Thyroid gland (tissue), 4 donors: ENCODE results near the gene EYS. TPM values are rescaled to one million over a fixed set of nuclear protein-coding genes. Genes with fewer than 3 reads are reported as not detected.

Experiments used
- DNase-seq, 2 donors: peaks; one replicate each; pipeline ENCODE4 v3.0.0-alpha.2; 2019
- H3K27ac ChIP-seq, 3 donors: fragments of 200-600 bp; sonication (generic); 1 replicate in 2 of 3; 2 replicates in 1 of 3; pipeline ENCODE4 v1.5.1; 2016 to 2019; ENCODE audit warnings: mild to moderate bottlenecking in 1 of 3, moderate library complexity in 1 of 3
- H3K27me3 ChIP-seq: fragments of 200-600 bp; sonication (generic); one replicate; pipeline ENCODE4 v1.5.1; 2019
- H3K36me3 ChIP-seq, 2 donors: fragments of 200-600 bp; sonication (generic); one replicate each; pipeline ENCODE4 v1.5.1; 2016 to 2019
- H3K4me1 ChIP-seq, 2 donors: fragments of 200-600 bp; sonication (generic); one replicate each; pipeline ENCODE4 v1.5.1; 2017 to 2019
- H3K4me3 ChIP-seq, 3 donors: fragments of 200-600 bp; sonication (generic); replicated peaks in 1 of 3; 1 replicate in 2 of 3; 2 replicates in 1 of 3; pipeline ENCODE4 v1.5.1; 2016; ENCODE audit warnings: mild to moderate bottlenecking in 1 of 3
- H3K9me3 ChIP-seq: fragments of 200-600 bp; sonication (generic); one replicate; pipeline ENCODE4 v1.5.1; 2017
- POLR2A ChIP-seq, 2 donors: fragments of 450-650 bp; IDR thresholded peaks; one replicate each; pipeline ENCODE4 v1.6.1; 2017; ENCODE audit warnings: antibody characterized with exemption in 2 of 2, mild to moderate bottlenecking in 2 of 2, moderate library complexity in 1 of 2
- WGBS, 2 donors: methylation state at CpG; one replicate each; pipeline ENCODE4 v1.1.5; 2017; 5-methylcytosine and 5-hydroxymethylcytosine counted together
- intact Hi-C: fragments of 100-400 bp; cut with DNase I; formaldehyde crosslinking; loops from one replicate; pipeline ENCODE4 v1.15.1; 2023
- total RNA-seq, 4 donors: library from RNA; depleted of rRNA; stranded (reverse); fragments of >200 nt; gene quantifications; one replicate each; pipeline ENCODE4 v1.2.3, GENCODE V29; 2016
- TF ChIP-seq, protein P1 (sequence below), 6 experiments: fragments of 200-600 bp in 3 of 6; fragments of 450-650 bp in 3 of 6; sonication (generic) in 3 of 6; IDR thresholded peaks; one replicate each; pipeline ENCODE4 v1.5.1; 2016 to 2019; ENCODE audit warnings: antibody characterized with exemption in 6 of 6, mild to moderate bottlenecking in 2 of 6, inconsistent platforms in 1 of 6, moderate library complexity in 1 of 6

EYS gene
- total RNA-seq, 4 donors from 2014 or later, result not detected

DNA sequence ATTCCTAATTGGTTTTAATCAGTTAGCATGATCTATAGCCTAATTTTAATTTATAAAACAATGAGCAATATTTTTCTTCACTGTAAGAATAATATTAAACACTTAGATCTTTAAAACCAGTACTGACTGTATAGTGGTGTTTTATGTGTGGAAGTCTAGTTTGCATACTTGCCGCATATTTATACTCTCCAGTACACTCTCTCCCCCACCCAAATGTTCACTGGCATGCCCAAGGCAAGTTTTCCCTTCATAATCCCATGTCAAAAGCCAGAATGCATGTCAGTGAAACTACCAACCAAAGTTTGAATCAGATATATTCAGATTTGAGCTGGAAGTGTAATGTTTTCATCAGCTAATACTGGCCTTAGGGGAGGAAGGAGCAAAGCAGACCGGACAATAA lies 1565.3 kb downstream of the EYS start:
- Histone ChIP-seq H3K27me3 (no peaks in the 10 kb centered on the region), H3K9me3 (no peaks in the 10 kb centered on the region), H3K4me1 (no peaks in the 10 kb centered on the region), H3K36me3 (no peaks in the 10 kb centered on the region), H3K4me3 (no peak overlapping the region), H3K27ac (no peak overlapping the region)
- 91 to 97% methylated on average over 2 of the region's 2 CpGs for WGBS, 2 donors
- TF ChIP-seq, protein P1, sequence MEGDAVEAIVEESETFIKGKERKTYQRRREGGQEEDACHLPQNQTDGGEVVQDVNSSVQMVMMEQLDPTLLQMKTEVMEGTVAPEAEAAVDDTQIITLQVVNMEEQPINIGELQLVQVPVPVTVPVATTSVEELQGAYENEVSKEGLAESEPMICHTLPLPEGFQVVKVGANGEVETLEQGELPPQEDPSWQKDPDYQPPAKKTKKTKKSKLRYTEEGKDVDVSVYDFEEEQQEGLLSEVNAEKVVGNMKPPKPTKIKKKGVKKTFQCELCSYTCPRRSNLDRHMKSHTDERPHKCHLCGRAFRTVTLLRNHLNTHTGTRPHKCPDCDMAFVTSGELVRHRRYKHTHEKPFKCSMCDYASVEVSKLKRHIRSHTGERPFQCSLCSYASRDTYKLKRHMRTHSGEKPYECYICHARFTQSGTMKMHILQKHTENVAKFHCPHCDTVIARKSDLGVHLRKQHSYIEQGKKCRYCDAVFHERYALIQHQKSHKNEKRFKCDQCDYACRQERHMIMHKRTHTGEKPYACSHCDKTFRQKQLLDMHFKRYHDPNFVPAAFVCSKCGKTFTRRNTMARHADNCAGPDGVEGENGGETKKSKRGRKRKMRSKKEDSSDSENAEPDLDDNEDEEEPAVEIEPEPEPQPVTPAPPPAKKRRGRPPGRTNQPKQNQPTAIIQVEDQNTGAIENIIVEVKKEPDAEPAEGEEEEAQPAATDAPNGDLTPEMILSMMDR (IDR thresholded peaks at IDR 0.05), result no peak
- TF ChIP-seq POLR2A (IDR thresholded peaks at IDR 0.05), result no peak
- DNase-seq, result no peak
- intact Hi-C loops, result no loop called here

DNA sequence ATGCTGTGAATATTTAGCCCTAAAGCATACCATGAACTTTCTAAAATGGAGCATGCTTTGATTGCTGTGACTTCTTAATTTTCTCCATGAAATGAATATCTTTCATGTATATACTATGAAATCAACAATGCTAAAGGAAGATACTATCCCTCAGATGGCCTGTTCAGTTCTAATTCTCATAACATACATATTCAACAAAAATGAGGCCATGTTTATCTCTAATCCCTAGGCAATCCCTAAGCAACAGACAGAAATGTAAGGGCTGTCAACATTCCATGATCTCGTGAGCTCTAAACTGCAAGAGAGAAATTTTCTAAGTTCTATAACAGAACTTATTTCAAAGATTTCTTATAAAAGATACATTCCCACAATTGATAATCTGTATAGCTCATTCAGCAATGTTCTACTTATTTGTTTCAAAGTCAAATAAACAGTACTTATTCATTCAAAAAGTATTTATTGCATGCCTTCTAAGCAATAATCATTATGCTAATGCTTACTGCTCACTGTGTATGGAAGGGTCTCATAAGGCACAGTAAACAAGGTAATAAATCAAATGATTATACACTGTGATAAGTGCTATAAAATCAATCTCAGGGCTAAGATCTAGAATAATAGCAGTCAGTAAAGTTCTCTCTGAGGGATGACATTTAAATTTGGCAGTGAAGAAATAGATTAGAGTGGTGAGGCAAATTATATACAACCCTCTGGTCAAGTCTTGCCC lies 1578.6 kb downstream of the EYS start:
- Histone ChIP-seq H3K9me3 (no peaks in the 10 kb centered on the region), H3K27ac (no peak overlapping the region), H3K36me3 (no peaks in the 10 kb centered on the region), H3K4me3 (no peak overlapping the region), H3K27me3 (no peaks in the 10 kb centered on the region), H3K4me1 (no peaks in the 10 kb centered on the region)
- intact Hi-C loops, result no loop called here
- WGBS, 2 donors, result 84% methylated on average over 1 of the region's 1 CpG
- no peak for TF ChIP-seq POLR2A (IDR thresholded peaks at IDR 0.05)
- TF ChIP-seq, protein P1 (IDR thresholded peaks at IDR 0.05), result no peak
- no peak for DNase-seq

DNA sequence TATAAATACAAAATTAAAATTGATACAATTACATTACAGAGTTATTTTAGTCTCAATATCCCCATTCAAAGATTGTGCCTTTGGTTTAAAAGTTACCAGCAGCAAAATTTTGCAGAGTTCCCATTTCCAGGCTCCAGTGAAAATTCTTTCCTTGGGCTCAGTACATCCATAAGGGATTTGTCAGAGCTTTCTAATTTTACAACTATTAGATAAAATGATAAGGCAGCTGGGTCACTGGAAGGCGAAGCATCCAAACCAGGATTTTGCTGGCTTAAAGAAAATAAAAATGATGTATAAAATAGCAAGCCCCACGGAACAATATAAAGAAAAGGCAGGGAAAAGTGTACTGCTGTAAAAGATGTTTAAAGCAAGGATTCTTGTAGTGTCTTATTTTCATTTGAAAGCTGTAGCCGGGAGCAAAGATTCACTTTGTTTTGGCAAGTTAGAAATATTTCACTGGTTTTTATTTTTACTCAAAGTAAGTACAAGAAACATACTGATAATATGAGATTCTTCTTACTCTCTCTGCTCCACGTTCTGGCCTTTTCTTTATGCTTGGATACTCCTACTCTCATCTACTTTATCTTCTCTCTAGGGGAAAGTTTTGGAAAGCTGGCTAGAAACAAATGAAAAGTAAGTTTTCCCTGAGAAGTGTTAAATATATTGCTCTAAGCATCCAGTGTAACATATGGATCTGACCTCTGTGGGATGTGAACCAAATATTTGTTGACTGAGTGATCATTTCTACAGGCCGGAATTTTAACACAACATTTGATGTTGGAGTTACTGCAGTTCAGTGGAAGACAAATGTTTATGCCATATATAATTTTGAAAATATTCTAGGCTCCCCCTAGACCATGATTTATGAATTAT lies 1583.0 kb downstream of the EYS start:
- TF ChIP-seq, protein P1 (IDR thresholded peaks at IDR 0.05), result no peak
- no peak for TF ChIP-seq POLR2A (IDR thresholded peaks at IDR 0.05)
- no peaks in the 10 kb centered on the region for H3K27me3 ChIP-seq
- intact Hi-C loops, result no loop called here
- H3K36me3 ChIP-seq, result no peaks in the 10 kb centered on the region
- no peaks in the 10 kb centered on the region for H3K4me1 ChIP-seq
- H3K9me3 ChIP-seq, result no peaks in the 10 kb centered on the region
- no peak overlapping the region for H3K4me3 ChIP-seq
- DNase-seq, result no peak
- no peak overlapping the region for H3K27ac ChIP-seq
- WGBS, 2 donors, result 60 to 69% methylated on average over 5 of the region's 5 CpGs

DNA sequence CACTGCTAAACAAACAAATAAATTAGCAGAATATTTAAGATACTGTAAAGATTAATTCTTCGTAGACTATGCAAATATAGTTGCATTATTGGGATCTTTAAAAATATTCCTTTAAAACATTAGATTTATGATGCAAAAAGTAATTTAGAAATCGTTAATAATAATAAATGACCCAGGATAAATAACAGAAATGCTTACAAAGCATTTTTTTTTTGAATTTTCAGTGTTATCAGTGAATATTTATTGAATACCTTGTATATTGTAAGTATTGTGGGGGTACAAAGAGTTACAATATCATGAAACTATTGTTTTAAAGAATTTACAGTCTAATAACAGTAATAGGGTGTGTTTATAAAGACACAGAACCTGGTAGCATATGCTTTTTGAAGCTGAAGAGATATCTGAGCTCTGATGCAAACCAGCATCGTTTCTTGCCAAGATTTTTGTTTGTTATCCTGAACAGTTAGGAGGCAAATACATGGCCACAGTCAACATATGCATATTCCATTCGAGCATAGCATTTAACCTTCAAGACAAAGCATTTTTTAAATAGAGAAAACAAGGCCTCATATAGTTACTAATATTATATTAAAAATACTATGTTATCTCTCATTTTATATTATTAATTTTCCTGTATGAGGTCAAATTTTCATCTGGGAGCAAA lies 1584.2 kb downstream of the EYS start:
- intact Hi-C loops, result no loop called here
- 67 to 73% methylated on average over 4 of the region's 4 CpGs for WGBS, 2 donors
- Histone ChIP-seq H3K4me3 (no peak overlapping the region), H3K4me1 (no peaks in the 10 kb centered on the region), H3K27ac (no peak overlapping the region), H3K9me3 (no peaks in the 10 kb centered on the region), H3K27me3 (no peaks in the 10 kb centered on the region), H3K36me3 (no peaks in the 10 kb centered on the region)
- TF ChIP-seq, protein P1 (IDR thresholded peaks at IDR 0.05), result no peak
- no peak for TF ChIP-seq POLR2A (IDR thresholded peaks at IDR 0.05)
- DNase-seq, result no peak
